GM12873 (cell line): ENCODE measurements around the gene DUS4L.

Experiments used
- TF ChIP-seq, protein P1 (sequence below): IDR thresholded peaks from 2 replicates; pipeline ENCODE4 v1.5.1; 2012; ENCODE audit warnings: low read depth, mild to moderate bottlenecking, moderate library complexity, low read length, control low read depth; ENCODE audit not compliant: insufficient read depth; ENCODE audit errors: missing control alignments

DUS4L gene

DNA sequence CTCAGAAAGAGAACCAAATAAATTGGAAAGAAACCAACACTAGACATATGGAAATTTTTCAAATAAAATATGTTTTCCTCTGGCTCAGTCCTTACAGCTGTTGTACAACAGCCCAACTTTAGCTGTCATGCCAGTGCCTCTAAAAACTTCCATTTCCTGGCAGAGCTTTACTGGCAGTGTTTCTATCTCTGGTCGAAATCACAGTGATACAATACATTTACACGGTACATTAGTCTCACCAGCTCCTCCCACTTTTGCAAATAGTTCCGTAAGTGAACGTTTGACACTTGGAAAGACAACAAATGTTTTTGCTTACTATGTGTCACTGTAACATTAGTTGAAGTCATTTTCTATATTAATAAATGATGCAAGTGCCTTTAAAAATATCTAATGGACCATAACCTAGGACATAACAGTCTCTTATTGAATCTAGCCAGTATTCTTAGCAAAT is 46.1 kb downstream of the DUS4L start:
- TF ChIP-seq, protein P1, sequence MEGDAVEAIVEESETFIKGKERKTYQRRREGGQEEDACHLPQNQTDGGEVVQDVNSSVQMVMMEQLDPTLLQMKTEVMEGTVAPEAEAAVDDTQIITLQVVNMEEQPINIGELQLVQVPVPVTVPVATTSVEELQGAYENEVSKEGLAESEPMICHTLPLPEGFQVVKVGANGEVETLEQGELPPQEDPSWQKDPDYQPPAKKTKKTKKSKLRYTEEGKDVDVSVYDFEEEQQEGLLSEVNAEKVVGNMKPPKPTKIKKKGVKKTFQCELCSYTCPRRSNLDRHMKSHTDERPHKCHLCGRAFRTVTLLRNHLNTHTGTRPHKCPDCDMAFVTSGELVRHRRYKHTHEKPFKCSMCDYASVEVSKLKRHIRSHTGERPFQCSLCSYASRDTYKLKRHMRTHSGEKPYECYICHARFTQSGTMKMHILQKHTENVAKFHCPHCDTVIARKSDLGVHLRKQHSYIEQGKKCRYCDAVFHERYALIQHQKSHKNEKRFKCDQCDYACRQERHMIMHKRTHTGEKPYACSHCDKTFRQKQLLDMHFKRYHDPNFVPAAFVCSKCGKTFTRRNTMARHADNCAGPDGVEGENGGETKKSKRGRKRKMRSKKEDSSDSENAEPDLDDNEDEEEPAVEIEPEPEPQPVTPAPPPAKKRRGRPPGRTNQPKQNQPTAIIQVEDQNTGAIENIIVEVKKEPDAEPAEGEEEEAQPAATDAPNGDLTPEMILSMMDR: no peak

DNA sequence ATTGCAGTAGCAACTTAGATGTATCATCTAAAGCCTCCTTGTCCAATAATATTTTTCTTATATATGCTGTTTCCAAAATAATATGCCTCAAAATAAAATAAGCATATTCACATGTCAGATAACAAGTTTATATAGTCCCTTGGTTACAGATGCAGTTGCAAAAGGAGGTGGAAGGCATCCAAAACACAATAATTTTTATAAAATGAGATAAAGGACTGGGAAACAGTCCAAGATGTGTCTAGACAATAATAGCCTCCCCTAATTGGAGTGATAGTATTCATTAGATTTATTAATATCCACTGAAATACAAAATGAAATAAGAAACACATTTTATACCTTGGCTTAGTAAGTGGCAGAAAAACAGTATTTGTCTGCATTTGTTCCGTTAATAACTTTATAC is 46.6 kb downstream of the DUS4L start:
- TF ChIP-seq, protein P1: no peak

DNA sequence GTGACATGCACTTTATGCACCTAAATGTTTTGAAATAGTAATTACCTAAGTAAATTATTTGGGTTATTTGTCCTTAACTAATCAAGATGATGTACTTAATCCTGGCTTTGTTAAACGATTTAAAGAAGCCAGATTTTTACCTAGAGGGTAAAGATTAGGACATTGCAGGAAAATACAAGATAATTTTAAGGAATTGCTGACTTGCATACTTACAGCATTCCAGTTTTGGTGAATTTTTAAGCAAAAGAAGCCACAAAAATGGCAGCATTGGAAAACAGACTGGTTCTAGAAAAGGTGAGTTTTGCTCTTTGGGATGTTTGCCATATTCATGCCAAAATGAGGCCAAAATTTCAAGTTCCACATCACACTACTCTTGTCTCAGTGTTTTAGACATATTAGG is 49.7 kb downstream of the DUS4L start:
- TF ChIP-seq, protein P1: no peak

DNA sequence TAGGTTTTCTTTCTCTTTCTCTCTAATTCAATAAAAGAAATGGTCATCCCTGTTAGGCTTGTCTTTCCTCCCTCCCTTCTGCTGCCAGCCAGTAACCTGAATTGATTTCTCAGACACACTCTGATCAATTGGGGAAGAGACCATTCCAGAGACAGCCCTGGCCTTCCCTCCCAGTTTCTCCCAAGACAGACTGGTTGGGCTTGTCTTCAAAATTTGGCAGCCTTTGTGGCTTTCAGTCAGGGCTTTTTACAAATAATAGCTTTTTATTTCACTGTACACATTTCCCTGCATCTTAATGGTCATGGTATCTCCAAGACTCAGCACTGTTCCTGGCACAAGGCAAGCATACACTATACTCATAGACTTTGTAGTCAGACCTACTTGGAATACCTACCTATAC is 50.2 kb downstream of the DUS4L start:
- TF ChIP-seq, protein P1: no peak

DNA sequence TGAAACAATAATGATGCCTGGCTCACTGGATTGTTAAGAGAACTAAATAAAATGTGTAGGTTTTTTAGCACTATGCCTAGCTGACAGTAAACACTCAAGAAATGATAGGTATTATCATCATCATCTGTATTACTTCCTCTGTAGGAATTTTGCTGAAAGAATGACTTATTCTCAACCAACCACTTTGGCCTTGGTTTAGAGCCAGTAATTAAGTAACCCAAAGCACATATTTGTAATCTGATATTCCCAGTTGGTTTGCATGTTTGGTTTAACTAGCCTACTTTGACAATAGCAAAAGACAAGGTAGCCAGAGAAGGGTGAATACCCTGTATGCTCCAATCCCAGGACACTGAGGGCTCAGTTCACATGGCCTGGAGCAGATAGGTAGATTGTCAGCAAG is 50.7 kb downstream of the DUS4L start:
- TF ChIP-seq, protein P1: no peak

DNA sequence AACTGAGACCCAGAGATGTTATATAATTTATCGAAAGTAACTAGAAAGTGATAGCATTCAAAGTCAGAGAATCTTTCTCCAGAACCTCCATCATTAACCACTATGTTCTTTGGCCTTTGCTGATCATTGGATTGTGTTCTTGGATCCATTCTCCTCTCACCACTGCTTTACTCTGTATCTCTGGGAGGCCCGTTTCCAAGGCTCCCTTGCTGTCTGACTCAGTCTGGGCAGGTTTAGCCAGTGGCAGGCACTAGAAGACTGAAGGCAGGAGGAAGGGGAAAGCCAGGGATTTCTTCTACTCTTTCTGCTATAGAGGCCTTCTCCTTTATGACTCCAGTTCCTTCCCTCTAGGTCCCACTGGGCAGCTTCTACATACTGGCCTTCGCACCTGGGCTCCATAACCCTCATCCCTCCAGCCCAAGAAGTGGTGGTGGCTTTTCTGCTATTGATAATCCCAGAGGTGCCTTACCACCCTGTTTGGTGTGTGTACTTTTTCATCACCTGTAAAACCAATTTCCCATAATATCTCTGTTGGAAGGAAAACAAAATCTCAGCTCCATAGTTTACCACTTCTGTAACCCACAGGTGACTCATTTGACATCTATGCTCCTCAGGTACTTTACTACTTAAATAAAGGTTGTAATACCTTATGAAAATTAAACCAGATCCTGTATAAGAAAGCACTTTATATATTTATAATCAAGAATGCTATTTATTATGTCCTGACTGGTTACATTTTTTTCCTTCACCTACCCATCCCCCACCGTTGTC is 52.3 kb downstream of the DUS4L start:
- TF ChIP-seq, protein P1: no peak

DNA sequence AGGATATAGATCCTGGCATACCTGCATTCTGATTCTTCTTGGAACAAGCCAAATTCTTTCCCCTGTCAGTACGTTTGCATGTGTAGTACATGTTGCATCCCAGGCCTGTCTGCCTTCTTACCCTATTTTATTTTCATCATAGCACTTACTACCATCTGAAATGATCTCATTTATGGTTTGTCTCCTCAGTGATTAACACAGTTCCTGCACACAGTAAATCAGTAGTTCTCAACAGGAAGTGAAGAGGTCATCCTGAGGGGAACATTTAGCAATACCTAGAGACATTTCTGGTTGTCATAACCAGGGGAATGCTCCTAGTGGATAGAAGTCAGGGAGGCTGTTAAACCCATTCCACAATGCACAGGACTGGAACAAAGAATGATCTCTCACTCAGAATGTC is 58.7 kb downstream of the DUS4L start:
- TF ChIP-seq, protein P1: no peak
